Loucy (cell line): ENCODE data around the gene SLC15A2.

ENCODE experiments used
- CTCF ChIP-seq: fragments of 200-600 bp; sonication (generic); conservative IDR thresholded peaks from 2 replicates; pipeline ENCODE4 v1.5.1; 2014; ENCODE audit warnings: mild to moderate bottlenecking, antibody characterized with exemption, low read length
- EZH2phosphoT487 ChIP-seq: fragments of 200-600 bp; IDR thresholded peaks from 2 replicates; pipeline ENCODE4 v1.6.1; 2018; ENCODE audit warnings: antibody characterized with exemption, mild to moderate bottlenecking, moderate library complexity, borderline replicate concordance

DNA sequence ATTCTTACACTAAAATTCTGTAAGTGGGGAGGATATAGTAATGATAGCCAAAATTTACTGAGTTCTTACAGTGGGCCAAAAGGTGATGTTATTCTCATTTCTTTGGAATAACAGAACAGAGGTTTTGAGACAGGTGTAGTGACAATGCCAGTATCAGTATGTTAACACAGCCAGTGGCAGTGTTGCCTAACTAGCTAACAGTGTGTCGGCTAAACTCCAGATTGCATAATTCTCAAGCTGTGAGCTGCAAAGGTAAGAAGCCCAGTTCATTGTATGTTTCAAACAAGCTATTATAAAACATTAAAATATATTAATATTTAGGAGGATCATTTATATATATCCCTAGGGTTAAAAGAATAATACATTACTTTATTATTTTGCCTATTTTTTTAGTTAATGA is 920 bp downstream of the SLC15A2 start:
- TF ChIP-seq CTCF, result no peak
- TF ChIP-seq EZH2phosphoT487, result no peak
